ENCODE measurements around the gene MAP7.

GRCh38 chr6:136546331-136546730, 3.9 kb downstream of the MAP7 start:
- no peak for TF ChIP-seq CTCF (IDR thresholded peaks at IDR 0.05; ENCODE audit: low read depth, low read length, missing input control)
- no peak for TF ChIP-seq REST (IDR thresholded peaks at IDR 0.05)
- no peak for TF ChIP-seq FOXA1 (IDR thresholded peaks at IDR 0.05)
- no peak for TF ChIP-seq ATF3 (IDR thresholded peaks at IDR 0.05)
- TF ChIP-seq RAD21 (IDR thresholded peaks at IDR 0.05), result no peak
- TF ChIP-seq, protein P1, sequence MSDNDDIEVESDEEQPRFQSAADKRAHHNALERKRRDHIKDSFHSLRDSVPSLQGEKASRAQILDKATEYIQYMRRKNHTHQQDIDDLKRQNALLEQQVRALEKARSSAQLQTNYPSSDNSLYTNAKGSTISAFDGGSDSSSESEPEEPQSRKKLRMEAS (IDR thresholded peaks at IDR 0.05), result no peak
- peak; percentile 16 to 26 for TF ChIP-seq GABPA (IDR thresholded peaks at IDR 0.05 in 1 of 2, conservative IDR thresholded peaks at IDR 0.05 in 1 of 2)
- no peak for TF ChIP-seq YY1 (IDR thresholded peaks at IDR 0.05)
- no peak for TF ChIP-seq JUND (IDR thresholded peaks at IDR 0.05)
- no peak for TF ChIP-seq RXRA (IDR thresholded peaks at IDR 0.05)
- no peak for TF ChIP-seq TAF1 (conservative IDR thresholded peaks at IDR 0.05)
